Stimulated activated CD8-positive, alpha-beta memory T cell treated with anti-CD3 and anti-CD28 coated beads, Interleukin-12 subunit alpha, Interleukin-12 subunit beta, amount 100 ng/mL, for 1 hour (primary cell): ENCODE results near the gene LSS.

Experiments used
- DNase-seq: peaks from one replicate; pipeline ENCODE4 v3.0.0-alpha.2; 2020; ENCODE audit warnings: low read depth

LSS gene

DNA sequence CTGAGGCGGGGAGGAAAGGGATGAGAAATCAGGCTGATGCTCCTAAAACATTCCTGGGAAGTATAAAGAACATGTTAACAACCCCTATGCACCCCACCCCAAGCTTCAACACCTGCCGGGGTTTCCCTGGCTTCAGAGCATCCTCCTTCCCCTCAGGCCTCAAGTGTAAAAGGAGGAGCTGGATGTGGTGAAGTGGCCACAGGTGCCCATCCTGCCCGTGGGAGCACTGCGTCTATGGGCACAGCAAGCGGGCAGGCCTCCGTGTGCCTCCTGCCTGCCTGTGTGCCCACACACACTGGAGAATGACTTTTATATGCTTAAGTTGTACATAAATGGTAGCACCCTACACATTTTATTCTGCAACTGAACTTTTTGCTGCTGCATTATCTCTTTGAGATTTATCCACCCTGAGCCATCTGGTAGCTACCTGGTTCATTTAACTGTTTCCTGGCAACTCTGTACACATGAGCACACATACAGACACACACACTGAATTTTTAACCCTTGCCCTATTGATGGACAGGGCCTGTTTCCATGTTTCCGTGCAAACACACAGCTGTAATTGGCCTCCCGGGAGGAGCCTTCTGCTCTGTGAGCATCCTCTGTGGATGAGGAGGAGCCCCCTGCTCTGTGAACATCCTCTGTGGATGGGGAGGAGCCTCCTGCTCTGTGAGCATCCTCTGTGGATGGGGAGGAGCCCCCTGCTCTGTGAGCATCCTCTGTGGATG, 59.8 kb downstream of the LSS start:
- DNase-seq: no peak

DNA sequence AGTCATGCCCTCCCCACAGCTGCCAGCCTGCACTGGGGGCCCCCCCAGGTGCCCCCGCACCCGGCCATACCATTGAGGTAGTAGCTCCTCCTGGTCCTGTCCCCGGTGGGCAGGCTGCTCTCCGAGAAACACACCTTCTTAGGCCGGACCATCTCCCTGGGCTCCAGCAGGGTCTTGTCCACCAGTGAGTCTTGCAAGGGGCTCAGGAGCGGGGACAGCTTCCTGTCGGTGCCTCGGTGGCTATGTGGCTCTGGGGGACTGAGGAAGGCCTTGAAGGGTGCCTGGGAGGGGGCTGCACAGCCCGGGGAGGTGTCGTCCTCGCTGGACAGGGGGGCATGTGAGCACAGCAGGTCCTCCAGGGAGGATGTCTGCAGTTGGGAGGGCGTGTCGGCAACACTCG, 60.3 kb downstream of the LSS start:
- no peak for DNase-seq

DNA sequence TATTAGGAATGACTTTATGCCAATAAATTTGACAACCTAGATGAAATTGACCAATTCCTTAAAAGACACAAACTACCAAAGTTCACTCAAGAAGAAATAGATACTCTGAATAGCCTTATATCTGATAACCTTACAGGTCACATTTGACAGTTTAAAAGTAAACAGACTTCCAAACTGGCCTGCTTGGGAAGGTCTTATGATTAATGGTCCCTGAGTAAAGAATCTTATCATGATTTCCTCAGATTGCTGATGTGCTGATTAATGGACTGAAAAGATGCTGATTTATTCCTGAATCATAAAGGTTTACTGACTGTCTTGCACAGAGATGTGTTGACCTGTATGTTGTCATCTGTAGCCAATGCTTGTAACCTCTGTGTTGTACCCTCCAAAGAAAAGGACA, 63.5 kb downstream of the LSS start:
- no peak for DNase-seq

DNA sequence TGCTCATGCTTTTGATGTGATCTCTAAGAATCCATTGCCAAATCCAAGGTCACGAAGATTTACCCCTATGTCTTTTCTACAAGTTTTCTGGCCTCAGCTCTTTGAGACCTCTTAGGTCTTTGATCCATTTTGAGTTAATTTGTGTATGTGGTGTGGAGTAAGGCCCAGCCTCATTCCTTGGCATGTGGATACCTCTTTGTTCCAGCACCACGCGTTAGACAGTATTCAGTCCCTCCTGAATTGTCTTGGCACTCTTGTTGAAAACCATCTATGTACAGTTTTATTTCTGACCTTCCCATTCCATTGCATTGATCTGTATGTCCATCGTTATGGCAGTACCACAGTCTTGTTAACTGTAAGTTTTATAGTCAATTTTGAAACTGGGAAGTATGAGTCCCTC, 65.2 kb downstream of the LSS start:
- no peak for DNase-seq

DNA sequence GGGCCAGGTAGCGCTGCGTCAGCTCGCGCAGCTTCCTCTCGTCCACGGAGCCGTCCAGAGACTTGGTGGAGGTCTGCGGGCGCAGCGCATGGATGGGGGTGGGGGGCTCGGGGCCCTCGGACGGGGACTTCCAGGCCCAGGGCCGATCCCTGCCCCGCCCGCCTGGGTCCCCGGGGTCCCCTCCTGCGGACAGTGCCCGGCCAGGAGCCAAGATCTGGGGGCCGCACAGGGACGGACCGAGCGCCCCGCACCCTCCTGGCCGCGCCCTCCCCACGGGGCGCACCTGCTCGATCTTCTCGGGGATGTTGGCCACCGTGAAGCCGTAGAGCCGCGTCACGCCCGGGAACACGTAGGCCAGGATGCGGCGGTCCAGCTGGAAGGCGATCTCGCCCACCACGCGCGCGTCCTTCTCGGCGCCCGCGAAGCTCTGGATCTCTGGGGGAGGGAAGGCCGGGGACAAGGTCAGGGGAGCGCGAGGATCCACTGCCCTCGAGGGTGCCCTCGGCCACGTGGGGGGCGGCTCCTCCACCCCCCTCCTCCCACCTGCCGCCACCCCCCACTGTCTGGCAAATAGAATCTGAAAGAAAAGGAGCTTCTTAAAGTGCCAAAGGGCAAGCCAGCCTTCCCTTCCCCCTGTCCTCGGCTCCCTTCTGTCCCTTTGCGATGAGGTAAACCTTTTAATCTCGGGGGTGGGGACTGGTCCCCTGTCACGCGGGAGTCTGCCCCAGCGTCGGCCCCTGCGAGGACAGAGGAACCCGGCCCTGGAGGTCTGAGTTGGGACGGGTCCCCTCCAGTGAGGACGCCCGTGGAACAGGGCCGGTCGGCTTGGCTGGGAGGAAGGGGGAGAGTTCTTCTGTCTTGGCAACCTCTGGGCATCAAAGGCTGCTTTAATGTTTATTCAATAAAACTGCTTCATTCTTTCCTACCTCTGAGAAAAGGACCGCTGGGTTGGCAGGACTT, 66.7 kb downstream of the LSS start:
- no peak for DNase-seq

DNA sequence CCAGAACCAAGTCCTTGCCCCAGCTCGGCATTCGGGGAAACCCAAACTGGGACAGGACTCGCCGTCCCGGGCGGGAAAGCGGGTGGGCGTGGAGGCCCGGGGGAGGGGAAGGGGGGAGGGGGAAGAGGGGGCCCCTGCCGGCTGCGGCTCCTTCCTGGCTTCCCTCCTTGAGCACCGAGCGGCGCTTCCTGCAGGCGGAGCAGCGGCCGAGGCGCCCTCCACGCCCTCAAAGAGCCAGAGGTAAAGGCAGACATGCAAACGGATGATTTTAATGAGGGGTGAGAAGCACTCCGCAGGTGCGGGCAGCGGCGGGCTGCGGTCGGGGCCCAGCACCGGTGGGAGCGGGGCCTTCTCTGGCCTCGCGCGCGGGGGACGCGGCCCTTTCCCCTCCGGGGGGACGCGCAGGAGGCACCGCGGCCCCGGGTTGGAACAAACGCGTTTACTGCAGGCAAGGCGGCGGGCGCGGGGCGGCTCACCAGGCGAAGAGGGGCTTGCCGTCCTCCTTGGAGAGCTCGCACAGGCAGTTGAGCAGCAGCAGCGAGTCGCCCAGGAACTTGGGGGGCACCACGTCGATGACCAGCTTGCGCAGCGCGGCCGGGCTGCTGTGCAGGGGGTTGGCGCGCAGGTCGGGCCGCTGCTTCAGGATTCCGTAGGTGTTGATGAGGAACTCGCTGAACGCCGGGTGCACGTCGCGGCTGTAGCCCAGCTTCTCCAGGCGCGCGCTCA, 67.5 kb downstream of the LSS start:
- no peak for DNase-seq

DNA sequence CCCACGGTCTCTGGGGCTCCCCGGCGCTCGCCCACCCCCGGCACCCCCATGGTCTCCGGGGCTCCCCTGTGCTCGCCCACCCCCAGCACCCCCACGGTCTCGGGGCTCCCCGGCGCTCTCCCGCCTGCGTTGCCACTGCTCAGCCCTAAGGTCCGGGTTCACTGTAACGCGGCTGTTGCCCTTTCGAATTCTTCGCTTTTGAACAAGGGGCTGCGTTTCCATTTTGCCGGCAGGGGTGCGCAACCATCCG, 68.0 kb downstream of the LSS start:
- DNase-seq: no peak

DNA sequence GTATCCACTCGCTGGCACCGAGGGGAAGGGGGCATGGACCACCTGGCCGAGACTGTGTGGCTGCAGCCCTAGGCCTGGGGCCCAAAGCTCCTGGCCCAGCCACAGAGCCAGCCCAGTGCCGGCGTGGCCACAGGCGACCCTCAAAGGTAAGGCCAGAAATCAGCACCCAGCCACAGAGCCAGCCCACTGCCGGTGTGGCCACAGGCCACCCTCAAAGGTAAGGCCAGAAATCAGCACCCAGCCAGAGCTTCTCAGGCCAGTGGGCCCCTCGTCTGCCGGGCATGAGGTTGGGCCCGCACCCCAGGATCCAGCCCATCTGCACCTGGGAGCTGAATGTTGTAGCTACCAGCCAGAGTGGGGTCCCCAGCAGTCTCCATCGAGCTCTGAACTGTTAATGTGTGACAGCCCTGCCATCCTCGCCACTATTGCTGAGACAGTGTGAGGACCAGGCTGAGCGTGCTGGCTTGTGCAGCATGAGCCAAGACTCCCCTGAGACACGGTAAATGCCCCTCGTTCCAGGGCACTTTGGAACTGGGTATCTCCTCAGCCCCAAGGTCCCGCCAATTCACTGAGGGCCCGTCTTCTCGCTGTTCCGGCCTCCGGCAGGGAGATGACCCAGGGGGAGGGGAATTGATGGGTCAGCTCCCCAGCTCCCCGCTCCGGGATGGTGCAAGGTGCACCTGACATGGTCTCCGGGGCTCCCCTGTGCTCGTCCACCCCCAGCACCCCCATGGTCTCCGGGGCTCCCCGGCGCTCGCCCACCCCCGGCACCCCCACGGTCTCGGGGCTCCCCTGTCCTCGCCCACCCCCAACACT, 68.5 kb downstream of the LSS start:
- DNase-seq: no peak

DNA sequence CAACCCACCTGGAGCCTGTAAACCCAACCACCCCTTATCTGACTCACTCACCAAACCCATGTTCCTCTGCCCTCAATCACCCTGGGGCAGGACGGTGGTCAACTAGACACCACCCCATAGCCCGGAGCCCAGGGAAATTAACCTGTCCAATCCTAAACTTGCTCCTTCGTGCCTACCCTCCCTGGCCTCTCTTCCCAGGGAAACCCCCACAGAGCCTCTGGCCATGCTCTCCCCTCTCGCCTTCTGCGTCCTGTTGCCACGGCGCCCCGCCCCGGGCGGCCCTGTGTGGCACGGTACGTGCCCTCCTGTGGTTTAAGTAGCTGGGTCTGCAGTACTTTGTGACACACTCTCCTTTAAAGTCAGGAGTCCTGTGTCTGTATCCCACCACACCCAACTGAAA, 69.2 kb downstream of the LSS start:
- no peak for DNase-seq

DNA sequence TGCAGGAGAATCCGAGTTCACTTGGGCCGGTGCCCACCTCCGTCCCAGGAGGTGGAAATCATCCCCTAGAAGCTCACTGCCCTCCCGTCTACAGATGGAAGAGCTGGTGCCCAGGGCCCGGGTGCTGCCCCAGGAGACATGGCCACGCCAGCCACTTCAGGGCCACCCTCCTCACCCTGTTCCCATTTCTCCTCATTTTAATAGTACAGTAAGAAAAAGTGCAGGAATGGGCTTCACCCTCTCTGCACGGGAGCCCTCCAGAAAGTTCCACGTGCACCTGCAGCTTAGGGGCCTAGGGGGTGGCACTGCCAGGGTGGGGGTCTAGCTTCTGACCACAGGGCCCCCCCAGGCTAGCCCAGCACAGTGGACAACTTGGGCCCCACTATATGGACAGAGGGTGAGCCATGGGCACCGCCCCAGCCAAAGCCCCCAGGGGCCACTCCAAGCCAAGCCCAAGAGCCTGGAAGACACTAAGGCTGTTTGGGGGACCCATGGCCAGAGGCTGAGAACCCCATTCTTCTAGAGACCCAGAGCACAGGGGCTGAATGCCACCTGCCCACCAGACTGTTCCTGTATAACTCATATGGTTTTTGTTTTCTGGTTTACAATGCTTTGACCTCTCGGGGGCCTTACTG, 69.8 kb downstream of the LSS start:
- DNase-seq: no peak

DNA sequence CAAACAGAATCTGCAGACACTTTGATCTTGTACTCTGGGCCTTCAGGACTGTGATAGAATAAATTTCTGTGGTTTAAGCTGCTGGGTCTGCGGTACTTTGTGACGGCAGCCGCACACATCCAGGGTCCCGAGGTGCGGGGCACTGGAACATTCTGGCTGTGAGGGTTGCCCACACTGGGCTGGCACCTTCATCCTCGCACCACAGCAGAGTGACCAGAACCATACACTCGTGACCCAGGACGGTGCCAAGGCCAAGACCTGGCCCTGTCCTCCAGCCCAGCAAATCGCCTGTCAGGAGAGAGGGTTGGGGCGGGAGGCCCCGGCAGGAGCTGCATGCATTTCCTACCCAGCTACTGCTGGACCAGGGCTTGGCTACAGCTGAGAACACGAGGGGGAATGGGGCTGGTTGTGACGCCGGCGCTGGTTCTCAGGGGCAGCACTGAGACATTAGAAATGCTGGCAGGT, 70.6 kb downstream of the LSS start:
- DNase-seq: no peak

DNA sequence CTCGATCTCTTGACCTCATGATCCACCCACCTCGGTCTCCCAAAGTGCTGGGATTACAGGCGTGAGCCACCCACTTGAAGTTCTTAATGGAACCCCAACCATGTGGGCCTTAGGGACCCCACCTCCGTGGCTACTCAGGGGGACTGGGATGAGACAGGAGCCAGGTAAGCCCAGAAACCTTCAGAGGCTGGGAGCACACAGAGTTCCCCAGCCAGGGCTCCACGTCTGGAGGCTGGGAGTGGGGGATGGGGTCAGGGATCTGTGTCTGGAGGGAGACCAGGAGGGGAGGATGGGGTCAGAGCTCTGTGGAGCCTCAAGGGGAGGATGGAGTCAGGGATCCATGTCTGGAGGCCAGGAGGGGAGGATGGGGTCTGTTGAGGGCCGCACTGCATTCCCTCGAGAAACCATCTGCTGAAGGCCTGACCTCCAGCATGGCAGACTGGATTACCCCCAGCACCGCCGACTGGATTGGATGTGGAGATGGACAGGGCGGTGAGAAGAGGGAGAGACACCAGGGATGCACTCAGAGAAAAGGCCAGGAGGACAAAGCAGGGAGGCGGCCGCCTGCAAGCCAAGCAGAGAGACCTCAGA, 71.1 kb downstream of the LSS start:
- no peak for DNase-seq

DNA sequence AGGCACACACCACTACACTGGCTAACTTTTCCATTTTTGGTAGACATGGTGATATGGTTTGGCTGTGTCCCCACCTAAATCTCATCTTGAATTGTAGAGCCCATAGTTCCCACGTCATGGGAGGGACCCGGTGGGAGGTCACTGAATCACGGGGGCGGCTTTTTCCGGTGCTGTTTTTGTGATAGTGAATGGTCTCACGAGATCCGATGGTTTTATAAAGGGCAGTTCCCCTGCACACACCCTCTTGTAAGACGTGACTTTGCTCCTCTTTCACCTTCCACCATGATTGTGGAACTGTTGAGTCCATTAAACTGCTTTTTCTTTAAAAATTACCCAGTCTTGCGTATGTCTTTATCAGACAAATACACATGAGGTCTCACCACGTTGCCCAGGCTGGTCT, 71.9 kb downstream of the LSS start:
- DNase-seq: no peak

DNA sequence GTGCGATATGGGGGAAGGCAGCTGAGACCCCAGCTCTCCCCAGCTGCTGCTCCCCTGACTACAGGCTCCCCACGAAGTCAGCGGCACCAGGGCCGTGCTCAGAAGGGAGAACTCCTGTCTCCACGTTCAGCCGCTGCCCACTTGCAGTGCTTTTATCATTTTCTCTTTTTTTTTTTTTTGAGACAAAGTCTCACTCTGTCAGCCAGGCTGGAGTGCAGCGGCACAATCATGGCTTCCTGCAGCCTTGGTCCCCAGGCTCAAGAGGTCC, 72.3 kb downstream of the LSS start:
- no peak for DNase-seq

DNA sequence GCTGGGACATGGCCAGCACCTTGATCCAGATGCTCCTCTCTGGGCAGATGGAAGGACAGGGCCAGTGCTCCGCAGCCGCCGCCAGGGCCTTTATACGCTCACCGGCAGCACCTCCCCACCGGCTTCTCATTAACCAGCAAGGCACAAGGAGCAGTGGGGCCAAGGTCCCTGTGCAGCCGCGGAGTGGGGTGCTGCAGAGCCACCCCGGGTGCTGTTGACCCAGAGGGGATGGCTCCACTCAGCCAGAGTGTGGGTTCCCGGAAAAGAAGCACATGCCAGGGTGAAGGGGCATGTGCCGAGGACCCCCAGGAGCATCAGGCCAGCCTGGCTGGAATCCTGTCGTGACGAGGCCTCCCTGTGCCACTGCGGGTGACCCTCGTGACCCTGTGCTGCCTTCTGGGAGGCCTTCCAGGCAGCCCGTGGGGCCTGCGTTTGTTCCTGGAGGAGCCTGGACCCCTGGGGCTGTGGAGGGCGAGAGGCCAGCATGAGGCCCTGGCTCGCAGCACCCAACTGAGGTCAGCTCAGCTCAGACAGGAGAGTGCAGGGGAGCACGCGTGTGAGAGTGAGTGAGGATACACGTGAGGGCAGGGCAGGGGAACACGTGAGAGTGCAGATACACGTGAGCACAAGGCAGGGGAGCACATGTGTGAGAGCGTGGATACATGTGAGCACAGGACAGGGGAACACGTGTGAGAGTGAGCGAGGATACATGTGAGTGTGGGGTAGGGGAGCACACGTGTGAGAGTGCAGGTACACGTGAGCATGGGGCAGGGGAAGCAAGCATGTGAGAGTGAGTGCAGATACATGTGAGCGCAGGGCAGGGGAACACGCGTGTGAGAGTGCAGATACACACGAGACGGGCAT, 72.8 kb downstream of the LSS start, which contains the start of gene FTCD:
Gene FTCD, minus strand, starts transcription at position 66 of the 864 bp plus-strand sequence. Its CDS starts 56 bp downstream, at position 10.
- DNase-seq: no peak

DNA sequence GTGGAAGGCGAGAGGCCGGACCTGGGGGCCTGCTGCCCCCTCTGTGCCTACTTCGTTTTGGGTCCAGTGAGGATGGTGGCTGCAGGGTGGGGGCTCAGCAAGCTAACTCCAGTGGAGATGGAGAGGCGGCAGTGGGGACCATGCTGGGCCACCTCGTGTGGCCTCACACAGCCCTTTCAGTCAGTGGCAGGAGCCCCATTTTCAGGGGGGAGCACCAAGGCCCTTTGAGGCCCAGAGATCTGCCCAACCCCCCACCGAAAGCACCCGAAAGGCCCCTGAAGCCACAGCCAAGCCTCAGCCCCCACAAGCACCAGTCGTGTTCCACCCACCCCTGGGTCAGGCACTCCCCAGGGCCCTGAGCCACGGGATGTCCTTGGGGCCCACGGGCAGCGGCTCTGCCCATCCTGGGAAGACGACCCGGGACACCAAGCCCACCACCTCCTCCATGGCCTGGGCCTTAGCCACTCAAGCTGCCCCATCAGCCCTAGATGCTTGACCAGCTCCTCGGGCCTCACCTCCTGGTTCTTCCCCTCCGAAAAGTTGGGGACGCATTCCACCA, 73.5 kb downstream of the LSS start:
- DNase-seq: no peak

DNA sequence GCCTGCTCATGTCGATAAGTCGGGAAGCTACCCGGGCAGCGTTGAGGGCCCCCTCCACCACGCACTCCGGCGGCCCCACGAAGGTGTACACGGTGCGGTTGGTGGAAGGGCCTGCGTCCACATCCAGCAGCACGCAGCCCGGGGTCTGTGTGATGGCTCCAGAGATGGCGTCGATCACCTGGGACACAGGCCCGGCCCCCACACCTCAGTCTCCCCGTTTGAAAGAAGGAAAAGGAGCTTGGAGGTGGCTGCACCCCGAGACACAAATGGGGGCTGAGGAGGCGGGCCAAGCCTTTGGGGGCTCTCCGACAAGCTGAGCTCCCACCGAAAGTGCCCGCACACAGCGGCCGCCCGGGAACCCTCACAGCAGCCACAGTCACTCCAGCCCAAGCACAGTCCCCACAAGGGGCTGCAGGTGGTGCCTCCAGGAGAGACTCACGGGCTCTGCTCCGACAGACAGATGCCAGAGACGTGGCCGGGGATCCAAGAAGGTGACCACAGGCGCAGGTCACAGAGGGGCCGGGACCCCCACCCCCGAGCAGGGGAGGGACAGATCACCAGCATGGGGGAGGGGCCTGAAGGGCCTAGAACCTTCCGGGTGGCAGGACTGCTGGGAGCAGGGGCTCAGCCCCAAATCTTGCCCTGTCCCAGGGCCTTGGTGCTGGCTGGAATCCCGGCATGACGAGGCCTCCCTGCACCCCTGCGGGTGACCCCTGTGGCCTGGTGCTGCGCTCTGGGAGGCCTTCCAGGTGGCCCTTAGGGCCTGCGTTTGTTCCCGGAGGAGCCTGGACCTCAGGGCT, 74.2 kb downstream of the LSS start:
- DNase-seq: no peak

DNA sequence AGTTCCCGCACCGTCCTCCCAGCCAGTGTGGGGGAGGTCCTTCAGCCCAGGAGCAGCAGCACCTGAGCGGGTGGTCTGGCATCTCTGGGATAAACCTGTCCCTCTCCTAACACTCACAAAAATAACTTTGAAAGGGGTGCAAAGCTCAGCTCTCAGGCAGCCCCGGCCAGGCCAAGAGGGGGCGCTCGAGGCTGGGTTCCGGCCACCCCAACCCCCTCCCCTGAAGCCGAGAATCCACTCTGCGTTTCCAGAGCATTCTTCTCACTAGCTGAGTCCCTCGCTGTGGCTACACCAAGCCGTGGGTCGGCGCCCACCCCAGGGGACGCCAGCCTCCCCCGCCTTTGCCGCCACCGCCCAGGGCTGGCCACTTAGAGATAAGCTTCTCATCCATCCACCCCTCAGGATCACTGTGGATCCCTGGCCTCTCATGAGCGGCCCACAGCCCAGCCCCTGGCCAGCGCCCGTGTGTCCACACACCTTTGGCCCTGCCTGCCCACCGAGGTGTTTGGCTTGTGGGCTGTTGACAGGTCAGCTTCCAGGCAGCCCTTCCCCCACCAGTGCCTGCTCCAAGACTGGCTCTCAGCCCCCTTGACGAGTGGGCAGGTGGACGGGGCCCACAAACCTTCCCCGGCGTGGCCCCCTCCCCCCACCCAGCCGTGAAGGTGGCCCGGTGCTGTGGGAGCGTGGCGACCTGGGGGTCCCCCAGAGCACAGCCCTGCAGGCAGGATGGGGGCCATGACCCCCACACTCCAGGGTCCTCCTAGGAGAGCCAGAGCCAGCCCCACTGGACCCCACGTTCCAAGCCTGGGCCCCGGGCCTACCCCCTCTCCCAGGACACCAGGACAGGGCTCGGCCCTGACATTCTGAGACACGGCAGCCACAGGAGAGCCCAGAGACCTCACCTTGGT, 75.1 kb downstream of the LSS start:
- DNase-seq: peak; percentile 13
